ENCODE results near the gene CFAP92. TPM values are rescaled to one million over a fixed set of nuclear protein-coding genes. Genes with fewer than 3 reads are reported as not detected.

Gene CFAP92
- total and polyA plus RNA-seq, 8 donors = 0.37 to 1.3 (median 0.46) TPM

DNA sequence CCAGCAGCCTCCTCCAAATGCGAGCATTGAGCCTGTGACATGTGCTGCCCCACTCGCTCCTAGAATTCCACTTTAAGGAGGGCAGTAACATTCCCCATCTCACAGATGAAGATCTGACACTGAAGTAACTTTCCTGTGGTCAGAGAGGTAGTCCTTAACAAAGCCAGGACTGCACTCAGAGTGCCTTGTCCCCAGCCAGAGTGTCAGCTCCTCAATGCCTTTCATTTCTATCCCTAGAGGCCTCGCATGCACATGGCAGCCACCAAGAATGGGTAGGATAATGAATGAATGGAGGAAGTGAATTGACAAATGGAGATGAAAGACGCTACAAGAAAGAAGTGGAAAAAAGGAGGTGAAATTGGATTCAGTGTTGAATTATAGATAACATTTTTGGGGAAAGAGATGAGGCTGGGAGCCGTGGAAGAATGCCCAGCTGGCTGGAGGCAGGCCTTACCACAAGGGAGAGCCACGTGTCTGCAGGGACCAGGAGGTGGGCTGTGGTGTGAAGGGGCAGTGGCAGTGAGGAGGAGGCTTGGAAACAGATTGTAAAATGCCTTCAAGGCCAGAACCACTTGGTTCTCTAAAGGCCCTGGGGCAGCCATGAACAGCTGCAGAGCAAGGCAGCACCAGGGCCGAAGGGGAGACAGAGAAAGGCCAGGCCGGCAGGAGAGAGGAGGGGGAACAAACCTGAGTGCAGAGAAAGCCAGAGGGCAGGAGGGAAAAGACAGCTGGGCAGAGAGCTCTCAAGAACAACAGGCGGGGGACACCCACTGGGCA is 10.4 kb downstream of the CFAP92 start:
- no peak overlapping the region for H3K27ac ChIP-seq
- DNase-seq = no peak
- ATAC-seq = no peak
- H3K27me3 ChIP-seq = no peaks in the 10 kb centered on the region
- 77 to 81% methylated on average over 9 of the region's 9 CpGs for WGBS, 2 donors
- H3K9me3 ChIP-seq = no peaks in the 10 kb centered on the region
- intact Hi-C loops (cut with DNase I) = no loop called here
- no peak for TF ChIP-seq CTCF (IDR thresholded peaks at IDR 0.05)
- FAIRE-seq = no peak
- H3K36me3 ChIP-seq = no peaks in the 10 kb centered on the region
- no peak overlapping the region for H3K4me3 ChIP-seq
- no peaks in the 10 kb centered on the region for H3K4me1 ChIP-seq

GRCh38 chr3:128975276-128975675 is 18.6 kb downstream of the CFAP92 start:
- Histone ChIP-seq H3K36me3 (no peaks in the 10 kb centered on the region), H3K27me3 (no peaks in the 10 kb centered on the region), H3K4me3 (no peak overlapping the region), H3K27ac (no peak overlapping the region), H3K9me3 (no peaks in the 10 kb centered on the region), H3K4me1 (peaks cover 0 to 3% (median 0%) of the 10 kb centered on the region in 3 donors)
- intact Hi-C loops (cut with DNase I) = loop anchor here in 1 of 3 donors (10.0 kb wide), 2 partner anchors 120 to 270 kb away; partner anchors contain the start of gene COPG1
- FAIRE-seq = no peak
- 71 to 90% methylated on average over 1 of the region's 1 CpG for WGBS, 2 donors
- no peak for DNase-seq
- no peak for TF ChIP-seq CTCF (IDR thresholded peaks at IDR 0.05)
- no peak for ATAC-seq

GRCh38 chr3:128973988-128974564 is 19.8 kb downstream of the CFAP92 start:
- intact Hi-C loops (cut with DNase I) = loop anchor here in 1 of 3 donors (10.0 kb wide), 2 partner anchors 121 to 271 kb away; partner anchors contain the start of gene COPG1
- WGBS, 2 donors = 69 to 84% methylated on average over 5 of the region's 5 CpGs
- ATAC-seq (peak in 1 of 4 donors; percentile 27), DNase-seq (no peak), FAIRE-seq (no peak)
- Histone ChIP-seq H3K4me1 (peaks cover 0 to 3% (median 0%) of the 10 kb centered on the region in 3 donors), H3K9me3 (no peaks in the 10 kb centered on the region), H3K27me3 (no peaks in the 10 kb centered on the region), H3K4me3 (no peak overlapping the region), H3K27ac (no peak overlapping the region), H3K36me3 (no peaks in the 10 kb centered on the region)
- no peak for TF ChIP-seq CTCF (IDR thresholded peaks at IDR 0.05)

DNA sequence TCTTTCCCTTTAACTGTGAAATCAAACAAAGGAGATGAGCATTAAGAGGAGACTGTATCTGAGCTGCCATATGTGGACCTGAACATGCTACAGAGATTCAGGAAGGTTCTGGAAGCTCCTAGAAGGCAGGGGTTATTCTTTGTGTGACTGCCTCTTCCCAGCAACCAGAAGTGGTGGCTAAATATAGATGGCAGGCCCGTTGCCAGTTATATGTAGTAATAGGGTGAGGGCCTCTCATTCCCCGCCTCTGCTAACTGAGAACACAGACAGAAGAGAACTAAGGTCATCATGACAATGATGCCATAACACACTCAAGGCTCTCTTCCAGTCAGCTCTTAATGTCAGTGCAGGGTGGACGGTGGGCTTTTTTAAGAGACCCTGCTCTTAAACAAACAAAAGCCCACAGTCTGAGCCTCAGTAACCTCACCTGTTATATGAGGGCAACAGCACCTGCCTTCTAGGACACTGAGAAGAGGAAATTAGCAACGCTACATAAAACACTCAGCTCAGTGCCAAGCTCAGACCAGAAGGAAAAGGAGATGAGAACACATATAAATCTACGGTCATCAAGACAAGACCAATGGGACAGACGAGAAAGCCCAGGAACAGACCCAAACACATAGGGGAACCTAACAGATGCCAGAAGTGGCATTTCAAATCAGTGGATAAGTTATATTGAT is 22.3 kb downstream of the CFAP92 start:
- intact Hi-C loops (cut with DNase I) = loop anchor here in 1 of 3 donors (10.0 kb wide), 2 partner anchors 123 to 273 kb away; partner anchors contain the start of gene COPG1
- H3K27ac ChIP-seq = peak overlapping the region in 1 of 4 donors; percentile 41

More for the DNA sequence above, 22.3 kb downstream of the CFAP92 start:
- Histone ChIP-seq H3K36me3 (no peaks in the 10 kb centered on the region), H3K9me3 (no peaks in the 10 kb centered on the region), H3K27me3 (no peaks in the 10 kb centered on the region), H3K4me1 (peaks cover 0 to 3% (median 0%) of the 10 kb centered on the region in 3 donors), H3K4me3 (no peak overlapping the region)
- FAIRE-seq (no peak), ATAC-seq (peak in 3 of 4 donors; percentile 39 to 85 (median 65)), DNase-seq (no peak)
- TF ChIP-seq CTCF (IDR thresholded peaks at IDR 0.05) = no peak
- 65% methylated on average over 6 of the region's 6 CpGs for WGBS, 2 donors

Measured in pancreas (tissue), 10 donors.